Gastrocnemius medialis (tissue), 4 donors: ENCODE results near the gene DTD1. TPM values are rescaled to one million over a fixed set of nuclear protein-coding genes. Genes with fewer than 3 reads are reported as not detected.
A peak's percentile ranks its signal among the peaks of the same experiment; 100 is the strongest.

Experiments used
- ATAC-seq, 2 donors: fragments of 150-250 bp; one replicate each; pipeline ENCODE4 v1.9.1; 2016
- DNase-seq, 2 donors: peaks; one replicate each; pipeline ENCODE4 v3.0.0-alpha.2; 2019
- H3K27ac ChIP-seq, 4 donors: fragments of 200-600 bp; sonication (generic); 1 replicate in 1 of 4; 2 replicates in 3 of 4; pipeline ENCODE4 v1.5.1; 2016 to 2018; ENCODE audit warnings: mild to moderate bottlenecking in 2 of 4, moderate library complexity in 1 of 4
- H3K27me3 ChIP-seq, 3 donors: fragments of 200-600 bp; sonication (generic) in 2 of 3; 1 replicate in 1 of 3; 2 replicates in 2 of 3; pipeline versions ENCODE4 v1.5.1 to v1.6.0; 2016 to 2019; ENCODE audit warnings: mild to moderate bottlenecking in 1 of 3, moderate library complexity in 1 of 3
- H3K36me3 ChIP-seq, 2 donors: fragments of 200-600 bp; sonication (generic) in 1 of 2; one replicate each; pipeline ENCODE4 v1.5.1; 2017 to 2018
- H3K4me1 ChIP-seq, 2 donors: fragments of 200-600 bp; sonication (generic) in 1 of 2; one replicate each; pipeline ENCODE4 v1.5.1; 2016 to 2017; ENCODE audit warnings: mild to moderate bottlenecking in 2 of 2
- H3K4me3 ChIP-seq, 4 donors: fragments of 200-600 bp; sonication (generic) in 3 of 4; 1 replicate in 1 of 4; 2 replicates in 3 of 4; pipeline ENCODE4 v1.5.1; 2016 to 2019; ENCODE audit warnings: mild to moderate bottlenecking in 2 of 4
- H3K9me3 ChIP-seq, 3 donors: fragments of 200-600 bp; sonication (generic) in 2 of 3; 1 replicate in 1 of 3; 2 replicates in 2 of 3; pipeline ENCODE4 v1.5.1; 2016 to 2019
- CTCF ChIP-seq, 5 experiments: fragments of 450-650 bp in 3 of 5; fragments of 200-600 bp in 2 of 5; sonication (generic) in 2 of 5; IDR thresholded peaks in 4 of 5; conservative IDR thresholded peaks in 1 of 5; 1 replicate in 4 of 5; 2 replicates in 1 of 5; pipeline ENCODE4 v1.5.1; 2016 to 2019; ENCODE audit warnings: antibody characterized with exemption in 5 of 5, mild to moderate bottlenecking in 3 of 5, moderate library complexity in 3 of 5
- POLR2A ChIP-seq, 2 donors: fragments of 450-650 bp; IDR thresholded peaks; one replicate each; pipeline ENCODE4 v1.6.1; 2017; ENCODE audit warnings: antibody characterized with exemption in 2 of 2, mild to moderate bottlenecking in 2 of 2, moderate library complexity in 2 of 2
- in situ Hi-C, 4 donors: fragments of 200-750 bp; cut with MboI; loops; one replicate each; pipeline versions ENCODE4 v1.15.0 to v1.8.0; 2017; ENCODE audit warnings: low sequenced_read_pairs in 4 of 4
- intact Hi-C: fragments of 100-400 bp; cut with DNase I; formaldehyde crosslinking; loops from one replicate; pipeline ENCODE4 v1.15.1; 2023; ENCODE audit warnings: low total_unique reads
- total RNA-seq, 4 donors: library from RNA; depleted of rRNA; stranded (reverse); fragments of >200 nt; gene quantifications; one replicate each; pipeline versions ENCODE4 v1.1.0 to v1.2.3, GENCODE V29; 2016

Gene DTD1
- total RNA-seq, 4 donors from 2014 or later, result 18.0 to 33.0 (median 26.5) TPM

DNA sequence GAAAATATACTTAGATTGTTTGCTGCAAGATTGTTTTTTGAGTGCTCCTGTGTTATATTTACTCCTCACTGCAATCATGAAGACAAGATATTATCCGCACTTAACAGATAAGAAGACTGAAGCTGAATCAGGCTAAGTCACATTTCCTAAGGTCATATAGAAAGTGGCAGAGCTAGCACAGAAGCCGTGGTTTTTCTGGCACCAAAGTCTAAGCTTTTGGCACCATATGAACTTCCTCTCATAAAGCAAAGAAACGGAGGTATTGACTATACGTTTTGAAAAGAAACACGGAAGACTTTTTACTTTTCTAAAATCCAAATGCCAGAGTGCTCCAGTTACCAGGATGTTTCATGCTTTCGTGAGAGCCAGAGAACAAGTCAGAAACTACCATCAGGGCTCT lies 9.3 kb upstream of the DTD1 start:
- ATAC-seq (no peak), DNase-seq (no peak)
- intact Hi-C loops (no loop called here), in situ Hi-C loops (loop anchor here in 1 of 4 donors (25.0 kb wide), 1 partner anchor 209 kb away; no protein-coding TSS in a partner anchor)
- Histone ChIP-seq H3K9me3 (no peaks in the 10 kb centered on the region), H3K36me3 (no peaks in the 10 kb centered on the region), H3K4me1 (no peaks in the 10 kb centered on the region), H3K27ac (no peak overlapping the region), H3K4me3 (no peak overlapping the region), H3K27me3 (no peaks in the 10 kb centered on the region)
- TF ChIP-seq CTCF (IDR thresholded peaks at IDR 0.05 in 4 of 5, conservative IDR thresholded peaks at IDR 0.05 in 1 of 5), result no peak
- no peak for TF ChIP-seq POLR2A (IDR thresholded peaks at IDR 0.05)

DNA sequence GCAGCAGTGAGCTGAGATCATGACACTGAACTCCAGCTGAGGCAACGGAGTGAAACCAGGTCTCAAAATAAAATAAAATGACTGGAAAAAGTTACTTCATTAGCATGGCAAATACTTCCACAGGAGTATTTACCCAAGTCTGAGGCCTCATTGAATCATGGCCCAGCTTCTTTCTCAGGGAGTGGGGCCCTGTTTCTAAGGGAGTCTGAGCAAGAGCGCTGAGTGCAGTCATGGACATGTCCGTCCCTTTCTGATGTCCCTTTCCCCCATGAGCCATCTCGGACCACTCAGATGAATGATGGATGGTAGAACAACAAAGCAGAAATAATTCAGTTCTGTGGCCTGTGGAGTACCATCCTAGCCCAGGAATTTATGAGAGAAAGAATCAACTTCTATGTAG lies 7.8 kb upstream of the DTD1 start:
- Histone ChIP-seq H3K4me3 (no peak overlapping the region), H3K27ac (no peak overlapping the region), H3K36me3 (no peaks in the 10 kb centered on the region), H3K9me3 (no peaks in the 10 kb centered on the region), H3K27me3 (no peaks in the 10 kb centered on the region), H3K4me1 (no peaks in the 10 kb centered on the region)
- TF ChIP-seq CTCF (IDR thresholded peaks at IDR 0.05 in 4 of 5, conservative IDR thresholded peaks at IDR 0.05 in 1 of 5), result no peak
- TF ChIP-seq POLR2A (IDR thresholded peaks at IDR 0.05), result no peak
- in situ Hi-C loops (loop anchor here in 1 of 4 donors (25.0 kb wide), 1 partner anchor 207 kb away; no protein-coding TSS in a partner anchor), intact Hi-C loops (no loop called here)
- DNase-seq (no peak), ATAC-seq (no peak)

- in situ Hi-C loops, result loop anchor here in 1 of 4 donors (25.0 kb wide), 1 partner anchor 202 kb away; no protein-coding TSS in a partner anchor
- intact Hi-C loops, result loop anchor here (5.0 kb wide), 1 partner anchor 298 kb away; the partner anchor contains the start of gene ZNF133
- ATAC-seq, result no peak
- no peaks in the 10 kb centered on the region for H3K36me3 ChIP-seq
- no peaks in the 10 kb centered on the region for H3K27me3 ChIP-seq
- no peak overlapping the region for H3K27ac ChIP-seq
- TF ChIP-seq POLR2A (IDR thresholded peaks at IDR 0.05) (no peak), CTCF (IDR thresholded peaks at IDR 0.05 in 4 of 5, conservative IDR thresholded peaks at IDR 0.05 in 1 of 5) (no peak)
- peaks cover 8 to 12% of the 10 kb centered on the region in 2 donors for H3K4me1 ChIP-seq
- DNase-seq, result no peak
- H3K9me3 ChIP-seq, result no peaks in the 10 kb centered on the region
- no peak overlapping the region for H3K4me3 ChIP-seq
Measured at GRCh38 chr20:18585134-18585533, 2.7 kb upstream of the DTD1 start.

- Histone ChIP-seq H3K27me3 (no peaks in the 10 kb centered on the region), H3K9me3 (no peaks in the 10 kb centered on the region), H3K27ac (peak overlapping the region; percentile 45 to 76 (median 68)), H3K4me3 (peak overlapping the region; percentile 63 to 83 (median 73)), H3K36me3 (no peaks in the 10 kb centered on the region), H3K4me1 (peaks cover 8 to 12% of the 10 kb centered on the region in 2 donors)
- peak in 1 of 2 donors; percentile 6 for ATAC-seq
- intact Hi-C loops (loop anchor here (2.0 to 5.0 kb wide), 2 partner anchors 82 to 301 kb away; partner anchors contain the start of genes SEC23B and ZNF133), in situ Hi-C loops (loop anchor here in 1 of 4 donors (25.0 kb wide), 1 partner anchor 199 kb away; no protein-coding TSS in a partner anchor)
- TF ChIP-seq POLR2A (IDR thresholded peaks at IDR 0.05), result no peak
- no peak for TF ChIP-seq CTCF (IDR thresholded peaks at IDR 0.05 in 4 of 5, conservative IDR thresholded peaks at IDR 0.05 in 1 of 5)
- no peak for DNase-seq
Measured at GRCh38 chr20:18588574-18588933, 700 bp downstream of the DTD1 start.
